ENCODE data around the gene KBTBD8. TPM values are rescaled to one million over a fixed set of nuclear protein-coding genes. Genes with fewer than 3 reads are reported as not detected.

The KBTBD8 gene
- total and polyA plus RNA-seq, 2 donors (not counting 1 experiment from before 2014, with no cell fraction given), result 27.6 to 31.6 TPM

GRCh38 chr3:67048715-67049074, 50.6 kb downstream of the KBTBD8 start:
- intact Hi-C loops (cut with micrococcal nuclease), result loop anchor here (1.0 kb wide), 3 partner anchors 48 to 828 kb away; no protein-coding TSS in a partner anchor
- H3K4me3 Mint-ChIP-seq, result peak overlapping the region; percentile 80

More at GRCh38 chr3:67048715-67049074, 50.6 kb downstream of the KBTBD8 start:
- CTCF ChIA-PET, result interaction anchor here (0.8 to 6.6 kb wide), 9 partner anchors 11 to 606 kb away, joined by 3 to 62 read pairs (median 6); partner anchors contain the start of gene SUCLG2
- Histone ChIP-seq H3K27me3 (replicated peaks in 1 of 4; ENCODE audit: control extremely low read depth in 1 of 4, control insufficient read depth in 3 of 4, insufficient read depth in 4 of 4, low read length in 3 of 4) (no peaks in the 10 kb centered on the region), H2AFZ (ENCODE audit: insufficient read depth, low read depth, low read length, poor library complexity, severe bottlenecking) (peak overlapping the region; percentile 1), H3K4me2 (replicated peaks; ENCODE audit: low read depth, low read length, poor library complexity, severe bottlenecking) (peak overlapping the region; percentile 73), H3K9me3 (ENCODE audit: control extremely low read depth in 1 of 3, control insufficient read depth in 2 of 3, insufficient read depth in 1 of 3, low read length in 2 of 3) (peaks cover 0 to 6% (median 4%) of the 10 kb centered on the region in 3 donors), H3K36me3 (replicated peaks in 1 of 2; ENCODE audit: control extremely low read depth in 1 of 2, control insufficient read depth in 1 of 2, extremely low read depth in 1 of 2, insufficient read depth in 2 of 2, low read length in 1 of 2) (no peaks in the 10 kb centered on the region), H3K4me1 (ENCODE audit: control insufficient read depth in 2 of 2, insufficient read depth in 2 of 2, low read length in 2 of 2) (peaks cover 40 to 53% of the 10 kb centered on the region in 2 donors), H3K4me3 (ENCODE audit: control extremely low read depth in 1 of 5, extremely low read depth in 1 of 5, insufficient read depth in 1 of 5, low read depth in 2 of 5, low read length in 4 of 5) (peak overlapping the region in 1 of 5 experiments; percentile 28), H3K27ac (ENCODE audit: low read length in 2 of 2) (peak overlapping the region; percentile 83 to 87), H3K9ac (ENCODE audit: low read length) (peak overlapping the region; percentile 48), H3K79me2 (ENCODE audit: control insufficient read depth, insufficient read depth, low read length) (no peaks in the 10 kb centered on the region), H4K20me1 (ENCODE audit: control insufficient read depth, insufficient read depth, low read length, poor library complexity, severe bottlenecking) (no peaks in the 10 kb centered on the region)
- TF ChIP-seq EZH2 (IDR thresholded peaks at IDR 0.05; ENCODE audit: borderline replicate concordance, insufficient read depth, low read depth, low read length, poor library complexity, severe bottlenecking) (no peak), CTCF (IDR thresholded peaks at IDR 0.05) (no peak)
- 13% methylated on average over 2 of the region's 3 CpGs for WGBS (ENCODE audit: insufficient coverage)
- POLR2A ChIA-PET, result interaction anchor here (0.6 to 1.6 kb wide), 2 partner anchors 51 to 551 kb away, joined by 7 read pairs; partner anchors contain the start of gene KBTBD8
- ATAC-seq (ENCODE audit: low read depth), result peak; percentile 53
- no peak for DNase-seq
- Mint-ChIP-seq H3K9me3 (ENCODE audit: insufficient read depth) (no peaks in the 10 kb centered on the region), H3K27ac (peak overlapping the region; percentile 84), H3K4me1 (peaks cover 39% of the 10 kb centered on the region), H3K27me3 (no peaks in the 10 kb centered on the region)
